ENCODE measurements around the gene ENKD1.

GRCh38 chr16:67647681-67648080, 18.9 kb downstream of the ENKD1 start:
- TF ChIP-seq JUN (IDR thresholded peaks at IDR 0.05) (no peak), CTCF (IDR thresholded peaks at IDR 0.05) (no peak), MAX (IDR thresholded peaks at IDR 0.05) (no peak), POLR2A (IDR thresholded peaks at IDR 0.05; ENCODE audit: low read length) (no peak), ELK1 (IDR thresholded peaks at IDR 0.05; ENCODE audit: low read depth, low read length) (no peak), JUNB (IDR thresholded peaks at IDR 0.05) (no peak), BCL3 (IDR thresholded peaks at IDR 0.05) (no peak), ZFP36 (IDR thresholded peaks at IDR 0.05; ENCODE audit: borderline replicate concordance, partially characterized antibody) (no peak), PBX3 (IDR thresholded peaks at IDR 0.05) (no peak), REST (IDR thresholded peaks at IDR 0.05) (no peak)
